GM21786 (cell line): Measurements from ENCODE around the gene IKBIP.
"Not testable (repeated sequence)": the region's sequence is repeated elsewhere in the genome, so short reads cannot be mapped to it uniquely, and the experiment has no call there.

ENCODE experiments used
- ATAC-seq: cut with Tn5 transposase; IDR thresholded peaks from one replicate; pipeline ENCODE4 v1.9.1; 2021; ENCODE audit not compliant: unreplicated experiment

IKBIP gene

DNA sequence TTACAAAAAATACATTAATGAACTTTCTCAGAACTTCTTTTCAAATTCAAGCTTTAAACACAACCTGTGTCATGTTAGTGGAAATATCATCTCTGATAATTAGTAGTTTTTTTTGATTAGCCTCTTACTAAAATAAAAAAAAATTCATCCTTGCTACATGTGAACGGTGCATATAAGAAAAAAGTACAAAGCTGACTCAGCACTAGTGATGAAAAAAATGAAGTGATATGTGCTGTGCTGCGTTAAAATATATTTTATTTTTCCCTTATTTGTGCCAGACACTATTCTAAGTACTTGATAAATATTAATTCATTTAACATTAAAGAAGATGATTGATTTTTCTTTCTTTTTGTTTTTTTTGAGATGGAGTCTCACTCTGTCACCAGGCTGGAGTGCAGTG is 7.5 kb downstream of the IKBIP start:
- no peak for ATAC-seq

DNA sequence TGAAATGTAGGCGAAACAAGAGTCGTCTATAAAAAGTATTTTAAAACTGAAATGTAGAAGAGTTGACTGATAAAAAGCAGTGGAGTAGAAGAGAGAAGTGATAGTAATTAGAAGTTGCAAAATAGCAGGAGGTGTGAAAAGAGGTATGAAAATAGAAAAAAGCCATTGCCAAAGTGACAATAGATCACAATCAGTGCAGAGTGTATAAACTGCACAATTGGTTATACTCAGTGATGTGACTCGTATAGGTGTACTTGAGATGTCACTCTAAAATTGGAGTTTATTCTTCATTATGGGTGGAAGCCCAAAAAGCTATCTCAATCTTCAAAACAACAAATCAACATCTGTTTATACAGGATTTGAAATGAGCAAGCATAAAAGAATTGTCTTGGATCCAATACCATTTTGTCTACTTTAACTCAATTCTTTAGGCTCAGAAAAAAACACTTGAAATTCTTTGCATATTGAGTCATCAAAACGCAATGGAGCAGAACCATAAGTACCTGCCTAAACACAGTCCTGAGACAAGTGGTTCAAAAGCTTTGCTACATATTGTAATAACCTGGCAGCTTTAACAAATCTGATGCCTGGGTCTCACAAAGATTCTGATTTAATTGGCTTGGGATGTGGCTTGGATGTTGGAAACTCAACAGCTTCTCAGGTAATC is 8.8 kb downstream of the IKBIP start:
- ATAC-seq: peak; percentile 90

DNA sequence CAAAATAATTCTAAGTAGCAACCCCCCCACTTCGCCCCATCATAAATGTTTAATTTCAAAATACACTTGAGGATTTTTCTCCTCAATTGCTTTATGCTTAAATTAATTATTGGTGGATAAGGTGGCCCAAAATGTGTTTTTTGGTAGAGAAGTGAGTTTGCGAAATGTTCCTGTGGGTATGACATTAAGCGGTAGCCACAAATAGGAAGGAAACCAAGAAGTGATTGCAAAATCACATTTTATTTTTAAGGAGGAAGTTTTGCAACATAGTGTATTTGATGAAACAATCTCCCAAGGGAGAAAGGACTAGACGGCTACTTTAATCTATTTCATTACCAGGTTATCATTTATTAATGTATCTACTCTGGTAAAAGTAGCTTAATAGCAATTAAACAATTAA is 25.6 kb downstream of the IKBIP start:
- ATAC-seq: no peak

DNA sequence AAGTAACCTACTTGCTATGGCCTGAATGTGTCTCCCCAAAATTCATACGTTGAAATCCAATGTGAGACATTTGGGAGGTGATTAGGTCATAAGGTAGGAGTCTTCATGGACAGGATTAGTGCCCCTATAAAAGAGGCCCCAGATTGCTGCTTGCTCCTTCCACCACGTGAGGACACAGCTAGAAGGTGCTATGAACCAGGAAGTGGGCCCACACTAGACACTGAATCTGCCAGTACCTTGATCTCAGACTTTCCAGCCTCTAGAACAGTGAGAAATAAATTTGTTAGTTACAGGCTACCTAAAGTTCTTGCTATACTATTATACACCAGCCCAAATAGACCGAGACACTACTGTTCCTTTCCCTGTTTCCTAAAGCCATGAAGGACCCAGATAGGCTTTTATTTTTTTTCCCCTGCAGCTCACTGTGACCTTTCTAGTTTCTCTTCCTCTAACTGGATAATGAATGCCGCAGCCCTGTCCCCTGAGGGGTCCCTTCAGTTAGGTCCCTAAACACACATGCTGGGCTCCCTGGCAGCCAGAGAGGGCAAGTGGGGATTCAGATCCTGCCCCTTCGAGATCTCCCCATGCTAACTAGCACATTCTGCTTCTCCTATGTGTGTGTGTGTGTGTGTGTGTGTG is 31.8 kb downstream of the IKBIP start:
- peak; percentile 94 for ATAC-seq

DNA sequence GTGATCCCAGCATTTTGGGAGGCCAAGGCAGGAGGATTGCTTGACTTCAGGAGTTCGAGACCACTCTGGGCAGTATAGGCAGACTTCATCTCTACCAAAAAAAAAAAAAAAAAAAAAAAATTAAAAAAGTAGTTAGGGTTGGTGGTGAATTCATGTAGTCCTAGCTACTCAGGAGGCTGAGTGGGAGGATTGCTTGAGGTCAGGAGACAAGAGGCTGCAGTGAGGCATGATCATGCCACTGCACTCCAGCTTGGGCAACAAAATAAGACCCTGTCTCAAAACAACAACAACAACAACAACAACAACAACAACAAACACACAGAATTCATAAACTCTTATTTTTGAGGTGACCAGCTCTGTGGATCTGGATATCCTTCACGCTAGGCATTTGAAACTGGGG is 34.0 kb downstream of the IKBIP start:
- no peak for ATAC-seq

DNA sequence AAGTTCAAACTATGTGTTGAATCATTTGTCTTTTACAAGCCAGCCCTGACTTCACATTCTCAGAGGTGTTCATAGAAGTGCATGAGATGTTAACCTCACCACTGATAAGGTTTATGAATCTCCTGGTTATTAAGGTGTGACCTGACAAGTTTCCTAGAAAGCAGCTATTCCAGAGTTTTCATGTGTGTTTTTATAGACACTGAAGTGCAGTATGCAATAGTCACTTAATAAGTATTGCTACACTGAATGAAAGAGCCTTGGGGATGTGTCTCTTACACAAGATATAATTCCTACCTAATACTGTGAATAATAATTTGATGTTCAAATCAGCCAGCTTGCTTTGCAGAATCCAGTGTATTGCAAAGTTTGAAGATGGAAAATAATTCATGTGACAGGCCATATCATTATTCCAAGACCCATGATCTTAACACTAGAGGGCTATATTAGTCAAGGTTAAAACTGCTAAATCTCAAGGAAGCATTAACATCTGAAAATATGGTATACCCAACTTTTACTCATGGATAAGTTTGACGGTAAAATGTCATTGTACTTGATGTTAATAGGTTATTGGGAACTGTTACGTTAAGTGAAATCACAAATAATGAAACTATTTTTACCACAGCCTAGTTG is 38.1 kb downstream of the IKBIP start:
- ATAC-seq: no peak

DNA sequence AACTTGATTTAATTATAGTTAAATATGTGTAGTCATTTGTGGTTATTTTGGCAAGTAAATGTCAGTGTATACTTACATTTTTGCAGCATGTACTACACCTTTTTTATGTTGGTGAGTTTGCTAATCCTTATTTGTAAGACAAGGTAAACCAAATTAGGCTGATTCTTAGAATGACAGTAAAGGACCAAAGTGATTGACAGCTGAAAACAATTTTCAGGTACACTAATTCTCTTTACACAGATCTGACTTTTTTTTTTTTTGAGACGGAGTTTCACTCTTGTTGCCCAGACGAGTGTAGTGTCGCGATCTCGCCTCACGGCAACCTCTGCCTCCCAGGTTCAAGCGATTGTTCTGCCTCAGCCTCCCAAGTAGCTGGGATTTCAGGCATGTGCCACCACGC is 42.7 kb downstream of the IKBIP start:
- ATAC-seq: no peak

DNA sequence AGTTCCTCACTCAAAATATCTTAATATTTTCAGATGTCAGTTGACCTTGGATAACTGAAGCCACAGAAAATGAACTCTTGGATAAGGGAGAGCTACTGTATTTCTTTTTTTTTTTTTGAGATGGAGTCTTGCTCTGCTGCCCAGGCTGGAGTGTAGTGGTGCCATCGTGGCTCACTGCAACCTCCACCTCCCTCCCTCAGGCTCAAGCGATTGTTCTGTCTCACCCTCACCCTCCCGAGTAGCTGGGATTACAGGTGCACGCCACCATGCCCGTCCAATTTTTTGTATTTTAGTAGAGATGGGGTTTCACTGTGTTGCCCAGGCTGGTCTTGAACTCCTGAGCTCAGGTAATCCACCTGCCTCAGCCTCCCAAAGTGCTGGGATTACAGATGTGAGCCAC is 47.3 kb downstream of the IKBIP start:
- ATAC-seq: not testable (repeated sequence)

DNA sequence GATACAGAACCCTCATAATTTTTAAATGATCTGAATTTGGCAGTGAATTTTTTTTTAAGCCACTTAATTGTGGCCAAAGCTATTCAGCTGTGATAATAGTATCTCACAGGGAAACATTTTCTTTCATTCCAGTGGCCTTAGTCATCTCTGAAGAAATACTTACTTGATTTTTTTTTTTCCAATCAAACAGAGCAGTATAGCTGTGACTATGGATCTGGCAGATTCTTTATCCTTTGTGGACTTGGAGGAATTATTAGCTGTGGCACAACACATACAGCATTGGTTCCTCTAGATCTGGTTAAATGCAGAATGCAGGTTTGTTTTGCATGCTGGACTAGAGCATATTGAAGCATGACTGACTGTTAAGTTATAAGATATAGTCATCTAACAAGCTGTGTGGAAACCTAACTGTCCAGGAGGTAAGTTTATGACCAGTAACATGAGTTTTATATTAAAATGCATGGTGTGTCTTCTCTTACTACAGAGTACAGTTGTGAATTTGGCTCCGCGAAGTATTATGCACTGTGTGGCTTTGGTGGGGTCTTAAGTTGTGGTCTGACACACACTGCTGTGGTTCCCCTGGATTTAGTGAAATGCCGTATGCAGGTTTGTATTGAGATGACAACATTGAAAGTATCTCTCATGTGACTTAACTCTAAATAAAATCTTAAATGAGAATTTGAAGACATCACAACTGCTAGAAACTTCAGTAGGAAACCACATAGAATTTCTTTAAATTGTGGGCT is 49.2 kb downstream of the IKBIP start:
- ATAC-seq: no peak

DNA sequence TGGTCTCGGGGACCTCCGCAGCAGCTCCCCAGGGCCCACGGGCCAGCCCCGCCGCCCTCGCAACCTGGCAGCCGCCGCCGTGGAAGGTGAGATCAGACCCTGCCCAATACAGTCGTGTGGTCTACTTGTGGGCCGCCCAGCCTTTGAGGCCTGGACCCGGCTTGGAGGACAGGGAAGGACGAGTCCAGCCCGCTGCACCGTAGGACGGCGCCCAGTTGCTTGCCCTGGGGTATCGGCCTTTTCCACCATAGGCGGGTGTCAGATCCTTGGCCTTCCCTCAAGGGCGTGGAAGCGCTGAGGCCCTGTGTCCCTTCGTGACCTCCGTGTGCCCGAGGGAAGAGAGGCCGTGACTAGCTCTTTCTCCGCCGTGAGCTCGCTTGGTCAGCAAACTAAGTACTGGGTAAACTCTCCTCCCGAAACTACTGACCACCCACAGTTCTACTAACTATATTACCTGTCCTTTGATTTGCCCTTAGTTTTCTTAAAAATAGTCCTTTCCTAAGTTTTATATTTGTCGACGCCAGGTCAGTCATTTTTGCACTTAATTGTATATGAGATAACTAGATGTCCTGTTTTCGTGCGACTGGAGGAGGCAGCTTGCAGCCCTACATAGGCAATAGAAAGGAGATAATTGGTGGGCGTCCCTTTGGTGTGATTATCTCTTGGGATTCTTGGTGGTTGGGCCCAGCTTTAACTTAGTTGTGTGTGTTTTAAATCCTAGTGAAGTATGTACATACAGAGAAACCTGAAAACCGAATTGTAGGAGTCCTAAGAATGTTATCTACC is 50.3 kb downstream of the IKBIP start:
- ATAC-seq: no peak

DNA sequence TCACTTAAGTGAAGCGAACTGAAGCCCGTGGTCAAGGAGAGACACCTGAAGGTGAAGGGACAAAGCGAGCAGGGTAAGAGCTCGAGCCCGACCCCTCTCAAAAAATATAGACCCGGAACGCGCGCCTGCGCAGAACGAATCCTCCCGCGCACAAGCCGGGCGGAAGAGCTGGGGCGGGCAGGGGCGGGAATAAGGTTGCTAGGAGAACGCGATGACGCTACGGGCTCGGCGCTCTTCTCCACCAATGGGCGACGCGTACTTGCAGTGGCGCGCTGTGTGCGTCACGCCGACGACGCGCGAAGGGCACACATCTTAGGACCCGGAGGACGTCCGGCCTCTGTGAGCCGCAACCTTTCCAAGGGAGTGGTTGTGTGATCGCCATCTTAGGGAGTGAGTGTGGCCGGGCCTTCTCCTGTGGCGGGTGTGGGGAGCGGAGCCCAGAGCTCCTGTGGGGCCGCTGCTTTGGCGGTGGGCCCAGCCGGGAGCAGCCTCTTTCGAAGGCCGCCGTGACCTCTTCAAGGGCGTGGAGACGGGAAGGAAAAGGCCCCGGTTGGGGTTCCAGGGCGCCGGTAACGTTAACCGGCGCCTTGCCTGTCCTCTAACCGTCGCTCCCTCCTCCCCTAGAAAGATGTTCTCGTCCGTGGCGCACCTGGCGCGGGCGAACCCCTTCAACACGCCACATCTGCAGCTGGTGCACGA is 51.1 kb downstream of the IKBIP start, which contains the start of gene SLC25A3:
TSS of gene SLC25A3 (plus strand) at position 336 of the 699 bp plus-strand sequence. CDS start at position 629, 293 bp downstream.
- ATAC-seq: peak; percentile 100

DNA sequence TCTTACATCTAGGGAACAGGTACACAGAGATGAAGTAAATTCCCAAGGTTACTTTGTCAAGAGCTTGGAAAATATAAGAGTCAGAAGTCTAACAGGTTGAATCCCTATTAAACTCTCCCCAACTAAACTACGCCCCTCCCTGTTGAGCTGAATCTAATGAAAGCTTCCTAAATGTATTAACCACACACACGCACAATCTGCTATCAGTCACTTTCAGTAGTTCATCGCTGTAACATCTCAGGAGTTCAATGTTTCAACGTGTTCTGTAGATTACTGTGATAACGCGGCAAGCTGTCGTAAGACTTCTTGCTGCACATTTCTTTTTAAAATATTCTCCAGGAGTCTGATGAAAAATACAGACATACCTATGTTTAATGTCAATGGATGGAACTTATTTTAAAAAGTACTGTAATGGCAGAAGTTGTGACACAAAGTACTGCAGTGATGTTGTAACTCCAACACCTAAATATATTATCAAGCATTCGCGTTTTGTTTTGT is 51.7 kb downstream of the IKBIP start:
- ATAC-seq: no peak

DNA sequence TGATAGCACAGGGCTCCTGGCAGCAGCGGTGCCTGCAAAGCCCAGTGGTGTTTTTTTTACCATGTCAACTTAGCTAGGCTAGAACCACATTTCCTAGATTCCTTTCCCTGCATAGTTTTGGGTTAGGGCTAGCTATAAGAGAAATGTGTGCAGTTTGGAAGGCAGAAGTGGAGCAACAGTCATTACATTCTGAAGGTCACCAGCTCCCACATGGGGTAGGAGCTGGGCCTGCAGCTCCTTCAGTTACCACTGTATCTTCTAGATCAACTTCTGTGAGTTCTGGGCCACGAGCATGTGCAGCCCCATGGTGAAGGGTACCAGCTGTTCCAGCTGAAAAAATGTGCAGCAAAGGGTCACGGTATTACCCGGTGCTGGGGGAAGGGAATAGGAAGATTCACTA is 53.4 kb downstream of the IKBIP start:
- ATAC-seq: no peak

DNA sequence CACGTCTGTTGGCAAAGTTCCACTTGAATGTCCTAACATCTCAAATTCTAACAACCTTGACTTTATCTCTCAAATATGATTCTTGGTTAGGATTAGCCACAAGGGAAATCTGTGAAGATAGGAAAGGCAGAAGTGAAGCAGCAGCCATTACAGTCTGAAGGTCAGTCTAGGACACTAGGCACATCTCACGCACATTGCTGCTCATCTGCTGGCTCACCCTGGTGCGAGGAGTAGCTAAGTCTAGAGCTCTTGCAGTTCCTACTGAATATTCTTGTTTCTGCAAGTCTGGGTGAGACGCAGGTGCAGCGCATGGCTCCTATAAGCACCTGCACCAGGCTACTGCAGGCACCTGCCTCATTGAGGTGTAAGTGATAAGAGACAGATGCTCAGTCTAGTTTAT is 57.5 kb downstream of the IKBIP start:
- no peak for ATAC-seq

DNA sequence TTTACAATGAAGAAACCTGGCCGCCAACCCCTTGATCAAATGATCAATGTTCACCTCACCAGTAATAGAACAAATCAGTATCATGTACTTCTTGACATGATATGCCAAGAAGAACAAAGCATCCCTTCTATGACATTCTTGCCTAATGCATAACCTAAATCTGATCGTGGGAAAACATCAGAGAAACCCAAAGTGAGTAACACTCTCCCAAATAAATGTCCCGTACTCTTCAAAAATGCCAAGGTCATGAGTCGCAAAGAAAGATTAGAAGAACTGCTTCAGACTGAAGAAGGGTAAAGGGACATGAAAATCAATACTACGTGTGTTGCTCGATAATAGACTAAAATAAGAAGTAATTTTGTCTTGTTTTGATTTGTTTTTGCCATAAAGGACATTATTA is 62.5 kb downstream of the IKBIP start:
- ATAC-seq: no peak

DNA sequence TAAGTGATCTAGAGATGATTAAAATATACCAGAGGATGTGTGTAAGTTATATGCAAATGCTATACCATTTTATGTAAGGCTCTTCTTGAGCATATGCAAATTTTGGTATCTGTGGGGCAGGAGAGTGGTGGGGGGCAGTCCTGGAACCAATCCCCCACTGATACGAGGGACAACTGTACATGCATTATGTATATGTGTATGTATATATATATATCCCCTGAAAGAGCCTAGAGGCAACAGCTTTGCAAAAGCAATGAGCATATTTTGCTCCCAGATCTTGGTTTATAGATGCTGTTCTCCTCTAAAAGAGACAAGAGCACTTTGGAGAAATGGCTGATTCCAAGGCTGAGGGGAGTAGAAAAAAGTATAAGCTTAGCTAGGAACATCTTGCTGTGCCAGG is 63.5 kb downstream of the IKBIP start:
- no peak for ATAC-seq

DNA sequence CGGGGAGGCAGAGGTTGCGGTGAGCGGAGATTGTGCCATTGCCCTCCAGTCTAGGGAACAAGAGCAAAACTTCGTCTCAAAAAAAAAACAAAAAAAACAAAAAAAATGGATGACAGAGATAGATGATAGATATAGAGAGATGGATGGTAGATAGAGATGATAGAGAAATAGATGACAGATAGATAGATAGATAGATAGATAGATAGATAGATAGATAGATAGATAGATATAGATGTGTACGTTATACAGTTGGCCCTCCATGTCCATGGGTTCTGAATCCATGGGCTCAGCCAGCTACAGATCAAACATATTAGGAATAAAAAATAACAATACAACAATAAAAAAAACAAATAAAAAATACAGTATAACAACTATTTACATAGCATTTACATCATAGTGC is 63.9 kb downstream of the IKBIP start:
- no peak for ATAC-seq

DNA sequence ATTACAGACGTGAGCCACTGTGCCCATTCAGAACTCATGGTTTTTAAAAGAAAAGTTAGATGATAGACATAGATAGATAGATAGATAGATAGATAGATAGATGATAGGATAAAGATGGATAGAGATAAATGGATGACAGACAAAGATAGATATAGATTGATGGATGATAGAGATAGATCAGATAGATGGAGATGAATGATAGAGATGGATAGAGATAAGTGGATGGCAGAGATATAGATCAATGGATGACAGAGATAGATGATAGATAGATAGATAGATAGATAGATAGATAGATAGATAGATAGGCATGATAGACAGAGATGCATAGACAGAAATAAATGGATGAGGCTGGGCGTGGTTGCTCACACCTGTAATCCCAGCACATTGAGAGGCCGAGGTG is 64.8 kb downstream of the IKBIP start:
- ATAC-seq: no peak

DNA sequence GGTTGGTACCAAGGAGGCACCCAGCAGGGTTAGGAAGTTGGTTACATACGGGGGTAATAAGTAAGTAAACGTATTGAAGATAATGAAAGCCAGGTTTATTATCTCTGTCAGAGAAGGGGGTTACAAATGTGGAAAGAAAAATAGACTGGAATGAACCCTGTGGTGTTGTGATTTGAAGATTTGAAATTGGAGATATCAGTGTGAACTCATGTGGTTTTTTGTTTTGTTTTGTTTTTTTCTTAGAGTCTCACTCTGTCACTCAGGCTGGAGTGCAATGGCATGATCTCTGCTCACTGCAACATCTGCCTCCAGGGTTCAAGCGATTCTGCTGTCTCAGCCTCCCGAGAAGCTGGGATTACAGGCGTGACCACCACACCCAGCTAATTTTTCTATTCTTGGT is 65.2 kb downstream of the IKBIP start:
- no peak for ATAC-seq

DNA sequence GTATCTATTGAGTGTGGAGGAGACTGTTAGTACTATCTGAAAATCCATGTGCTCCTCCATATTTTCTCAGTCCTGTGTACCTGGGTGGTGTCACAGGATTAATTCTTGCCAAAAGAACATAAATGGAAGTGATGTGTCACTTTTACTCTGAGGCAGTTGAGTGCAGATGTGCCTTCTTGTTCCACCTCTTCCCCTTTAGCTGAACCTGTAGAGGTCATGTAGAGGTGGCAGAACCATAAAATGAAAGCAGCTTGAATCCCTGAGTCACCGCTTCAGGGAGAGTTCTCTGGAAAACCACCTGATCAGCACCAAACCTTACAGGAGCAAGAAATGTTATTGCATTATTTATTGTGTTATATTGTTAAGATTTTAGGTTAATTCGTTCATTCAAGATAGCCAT is 65.8 kb downstream of the IKBIP start:
- no peak for ATAC-seq
